Natural killer cell (primary cell): ENCODE measurements around the gene PRDM16. TPM values are rescaled to one million over a fixed set of nuclear protein-coding genes. Genes with fewer than 3 reads are reported as not detected.

Experiments
- ATAC-seq, 3 donors: fragments of 150-1000 bp in 2 of 3; fragments of 200-7000 bp in 1 of 3; cut with Tn5 transposase; 1 replicate in 1 of 3; 2 replicates in 2 of 3; pipeline ENCODE4 v1.10.0; 2021; ENCODE audit warnings: mild to moderate bottlenecking in 2 of 3, moderate library complexity in 2 of 3
- DNase-seq, 2 donors: peaks; one replicate each; pipeline versions ENCODE4 v3.0.0 to v3.0.0-alpha.2; 2013 to 2021; ENCODE audit warnings: mixed read lengths in 1 of 2
- H3K27ac ChIP-seq: one replicate; pipeline ENCODE4 v1.5.1; 2013; ENCODE audit warnings: mild to moderate bottlenecking, low read length
- H3K27me3 ChIP-seq: one replicate; pipeline ENCODE4 v1.6.1; 2013; ENCODE audit warnings: low read length; ENCODE audit not compliant: control insufficient read depth, insufficient read depth
- H3K36me3 ChIP-seq: one replicate; pipeline ENCODE4 v1.6.1; 2013; ENCODE audit warnings: low read length; ENCODE audit not compliant: control insufficient read depth, insufficient read depth
- H3K4me1 ChIP-seq: one replicate; pipeline ENCODE4 v1.6.1; 2013; ENCODE audit warnings: low read length; ENCODE audit not compliant: control insufficient read depth, insufficient read depth
- H3K4me3 ChIP-seq: one replicate; pipeline ENCODE4 v1.5.1; 2013; ENCODE audit warnings: low read length
- H3K9me3 ChIP-seq: one replicate; pipeline ENCODE4 v1.6.1; 2013; ENCODE audit warnings: low read length; ENCODE audit not compliant: control insufficient read depth, insufficient read depth
- H3K27ac Mint-ChIP-seq, 2 donors: one replicate each; pipeline ENCODE4 v1.8.0; 2022; ENCODE audit warnings: mild to moderate bottlenecking in 2 of 2, mixed read lengths in 2 of 2, moderate library complexity in 1 of 2
- H3K27me3 Mint-ChIP-seq, 2 donors: one replicate each; pipeline ENCODE4 v1.8.0; 2022; ENCODE audit warnings: low read depth in 2 of 2, mixed read lengths in 2 of 2
- H3K36me3 Mint-ChIP-seq: one replicate; pipeline ENCODE4 v1.8.0; 2022; ENCODE audit warnings: mixed read lengths
- H3K4me1 Mint-ChIP-seq, 2 donors: one replicate each; pipeline ENCODE4 v1.8.0; 2022; ENCODE audit warnings: mixed read lengths in 2 of 2
- H3K4me3 Mint-ChIP-seq: one replicate; pipeline ENCODE4 v1.8.0; 2022; ENCODE audit warnings: mild to moderate bottlenecking, moderate library complexity, mixed read lengths
- H3K9me3 Mint-ChIP-seq, 2 donors: one replicate each; pipeline ENCODE4 v1.8.0; 2022; ENCODE audit warnings: mixed read lengths in 2 of 2
- WGBS: methylation state at CpG from one replicate; pipeline ENCODE4 v1.1.7; 2013; ENCODE audit warnings: missing lambda C conversion rate; ENCODE audit not compliant: insufficient coverage; 5-methylcytosine and 5-hydroxymethylcytosine counted together
- intact Hi-C: fragments of 100-400 bp; cut with micrococcal nuclease; formaldehyde crosslinking; loops from one replicate; pipeline ENCODE4 v1.14.2; 2022
- total RNA-seq, 4 donors: library from RNA; stranded (reverse); fragments of 120-200 nt in 1 of 4; gene quantifications; one replicate each; pipeline versions ENCODE4 v1.2.3 to v1.2.4, GENCODE V29; 2013 to 2022
- TF ChIP-seq, protein P1 (sequence below): fragments of 200-600 bp; IDR thresholded peaks from one replicate; pipeline ENCODE4 v1.8.0; 2022; ENCODE audit warnings: antibody characterized with exemption

The PRDM16 gene
- total RNA-seq, 3 donors from 2014 or later (not counting 1 experiment from before 2014, with no cell fraction given), result 0.25 to 0.64 TPM; not detected in 1

DNA sequence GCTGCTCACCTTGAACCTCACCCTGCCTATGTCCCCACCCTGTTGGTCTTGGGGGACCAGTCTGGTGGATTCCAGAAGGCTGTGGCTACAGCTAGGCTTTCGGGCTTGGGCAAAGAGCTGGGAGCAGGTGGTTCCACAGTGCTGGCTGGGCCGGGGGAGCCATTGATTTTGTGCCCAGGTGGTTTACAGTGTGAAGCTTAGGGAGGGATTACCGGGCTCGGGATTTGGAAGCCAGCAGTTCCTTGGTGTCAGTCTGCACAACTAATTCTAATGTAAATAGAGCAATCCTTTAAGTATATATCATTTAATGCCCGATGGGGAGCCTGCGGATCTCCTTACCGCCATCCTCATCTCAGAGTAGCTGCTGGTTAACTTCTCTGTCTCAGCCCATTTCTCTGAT lies 38.2 kb downstream of the PRDM16 start:
- Histone ChIP-seq H3K4me1 (no peaks in the 10 kb centered on the region), H3K4me3 (no peak overlapping the region), H3K36me3 (no peaks in the 10 kb centered on the region), H3K9me3 (no peaks in the 10 kb centered on the region), H3K27ac (no peak overlapping the region), H3K27me3 (no peaks in the 10 kb centered on the region)
- no peaks in the 10 kb centered on the region for H3K4me1 Mint-ChIP-seq
- no peaks in the 10 kb centered on the region for H3K9me3 Mint-ChIP-seq
- TF ChIP-seq, protein P1, sequence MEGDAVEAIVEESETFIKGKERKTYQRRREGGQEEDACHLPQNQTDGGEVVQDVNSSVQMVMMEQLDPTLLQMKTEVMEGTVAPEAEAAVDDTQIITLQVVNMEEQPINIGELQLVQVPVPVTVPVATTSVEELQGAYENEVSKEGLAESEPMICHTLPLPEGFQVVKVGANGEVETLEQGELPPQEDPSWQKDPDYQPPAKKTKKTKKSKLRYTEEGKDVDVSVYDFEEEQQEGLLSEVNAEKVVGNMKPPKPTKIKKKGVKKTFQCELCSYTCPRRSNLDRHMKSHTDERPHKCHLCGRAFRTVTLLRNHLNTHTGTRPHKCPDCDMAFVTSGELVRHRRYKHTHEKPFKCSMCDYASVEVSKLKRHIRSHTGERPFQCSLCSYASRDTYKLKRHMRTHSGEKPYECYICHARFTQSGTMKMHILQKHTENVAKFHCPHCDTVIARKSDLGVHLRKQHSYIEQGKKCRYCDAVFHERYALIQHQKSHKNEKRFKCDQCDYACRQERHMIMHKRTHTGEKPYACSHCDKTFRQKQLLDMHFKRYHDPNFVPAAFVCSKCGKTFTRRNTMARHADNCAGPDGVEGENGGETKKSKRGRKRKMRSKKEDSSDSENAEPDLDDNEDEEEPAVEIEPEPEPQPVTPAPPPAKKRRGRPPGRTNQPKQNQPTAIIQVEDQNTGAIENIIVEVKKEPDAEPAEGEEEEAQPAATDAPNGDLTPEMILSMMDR, result no peak
- H3K27me3 Mint-ChIP-seq, result no peaks in the 10 kb centered on the region
- 92% methylated on average over 5 of the region's 7 CpGs for WGBS
- DNase-seq (no peak), ATAC-seq (no peak)
- intact Hi-C loops, result no loop called here
- no peak overlapping the region for H3K4me3 Mint-ChIP-seq
- no peak overlapping the region for H3K27ac Mint-ChIP-seq
- no peaks in the 10 kb centered on the region for H3K36me3 Mint-ChIP-seq

DNA sequence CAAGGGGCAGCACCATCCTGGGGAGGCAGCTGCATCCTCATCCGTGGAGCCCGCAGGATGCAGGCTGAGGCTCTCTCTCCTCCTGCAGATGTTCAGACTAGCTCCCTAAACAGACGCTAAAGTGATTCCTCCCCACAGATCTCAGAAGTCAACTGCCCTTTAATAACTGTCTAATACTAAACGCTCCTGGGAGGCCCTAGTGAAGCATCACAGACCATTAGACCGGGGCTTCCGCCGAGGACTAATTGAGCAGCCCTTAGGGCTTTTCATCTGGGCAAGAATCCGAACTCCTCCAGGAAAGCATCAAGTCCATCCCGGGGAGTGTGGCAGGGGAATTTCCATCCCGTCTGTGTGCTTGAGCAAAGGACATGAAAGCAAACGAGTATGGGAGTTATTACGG lies 40.4 kb downstream of the PRDM16 start:
- H3K9me3 Mint-ChIP-seq, result no peaks in the 10 kb centered on the region
- no peaks in the 10 kb centered on the region for H3K36me3 Mint-ChIP-seq
- no peak overlapping the region for H3K4me3 Mint-ChIP-seq
- Histone ChIP-seq H3K36me3 (no peaks in the 10 kb centered on the region), H3K27me3 (no peaks in the 10 kb centered on the region), H3K4me3 (no peak overlapping the region), H3K27ac (no peak overlapping the region), H3K9me3 (no peaks in the 10 kb centered on the region), H3K4me1 (no peaks in the 10 kb centered on the region)
- WGBS, result 87% methylated on average over 12 of the region's 12 CpGs
- ATAC-seq (no peak), DNase-seq (no peak)
- no peaks in the 10 kb centered on the region for H3K27me3 Mint-ChIP-seq
- TF ChIP-seq, protein P1, result no peak
- H3K27ac Mint-ChIP-seq, result no peak overlapping the region
- intact Hi-C loops, result no loop called here
- H3K4me1 Mint-ChIP-seq, result no peaks in the 10 kb centered on the region

DNA sequence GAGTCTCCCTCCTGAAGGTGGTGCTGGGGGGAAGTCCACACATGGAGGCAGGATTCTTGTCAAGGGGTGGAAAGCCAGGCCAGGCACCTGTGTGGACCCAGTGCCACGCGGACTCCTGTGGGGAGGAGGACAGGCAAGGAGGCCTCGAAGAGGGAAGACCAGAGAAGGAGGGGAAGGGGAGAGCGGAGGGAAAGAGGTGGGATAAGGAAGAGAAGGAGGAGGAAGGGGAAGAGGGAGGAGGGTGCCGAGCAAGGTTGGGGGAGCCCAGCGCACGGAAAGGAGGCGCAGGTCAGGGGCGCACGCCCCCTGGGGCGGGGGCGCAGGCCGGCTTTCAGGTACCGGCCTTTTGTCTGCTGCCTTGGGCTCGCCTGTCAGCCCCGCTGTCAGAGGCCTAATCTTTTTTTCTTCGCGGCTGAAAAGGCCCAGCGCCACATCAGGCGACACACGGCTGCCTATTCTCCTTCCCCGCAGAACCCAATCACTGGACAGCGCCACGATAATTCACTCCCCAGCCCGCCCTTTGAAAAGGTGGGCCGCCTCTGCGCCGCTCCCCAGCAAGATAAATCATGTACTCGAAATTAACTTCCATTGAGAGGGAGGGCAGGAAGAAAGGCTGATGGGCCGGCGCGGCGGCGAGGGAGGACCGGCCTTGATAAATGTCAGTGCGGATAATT lies 42.5 kb downstream of the PRDM16 start:
- Histone ChIP-seq H3K4me1 (no peaks in the 10 kb centered on the region), H3K9me3 (no peaks in the 10 kb centered on the region), H3K27me3 (no peaks in the 10 kb centered on the region), H3K4me3 (no peak overlapping the region), H3K27ac (no peak overlapping the region), H3K36me3 (no peaks in the 10 kb centered on the region)
- TF ChIP-seq, protein P1, result no peak
- no peak overlapping the region for H3K4me3 Mint-ChIP-seq
- H3K9me3 Mint-ChIP-seq, result no peaks in the 10 kb centered on the region
- intact Hi-C loops, result no loop called here
- DNase-seq (no peak), ATAC-seq (no peak)
- no peaks in the 10 kb centered on the region for H3K36me3 Mint-ChIP-seq
- H3K27me3 Mint-ChIP-seq, result no peaks in the 10 kb centered on the region
- no peaks in the 10 kb centered on the region for H3K4me1 Mint-ChIP-seq
- H3K27ac Mint-ChIP-seq, result no peak overlapping the region
- WGBS, result 90% methylated on average over 34 of the region's 36 CpGs

- Histone ChIP-seq H3K27me3 (no peaks in the 10 kb centered on the region), H3K4me3 (no peak overlapping the region), H3K9me3 (no peaks in the 10 kb centered on the region), H3K27ac (no peak overlapping the region), H3K4me1 (no peaks in the 10 kb centered on the region), H3K36me3 (no peaks in the 10 kb centered on the region)
- no peak overlapping the region for H3K27ac Mint-ChIP-seq
- intact Hi-C loops, result no loop called here
- TF ChIP-seq, protein P1, result no peak
- H3K4me3 Mint-ChIP-seq, result no peak overlapping the region
- H3K27me3 Mint-ChIP-seq, result no peaks in the 10 kb centered on the region
- no peaks in the 10 kb centered on the region for H3K36me3 Mint-ChIP-seq
- H3K4me1 Mint-ChIP-seq, result no peaks in the 10 kb centered on the region
- H3K9me3 Mint-ChIP-seq, result no peaks in the 10 kb centered on the region
- WGBS, result 92% methylated on average over 17 of the region's 17 CpGs
- ATAC-seq (no peak), DNase-seq (no peak)
Observed at GRCh38 chr1:3112526-3112925, 43.5 kb downstream of the PRDM16 start.
